SK-N-MC (cell line): ENCODE measurements around the gene MAP3K20.

ENCODE experiments used
- EZH2 ChIP-seq: fragments of 200-600 bp; sonication (generic); IDR thresholded peaks from one replicate; pipeline ENCODE4 v1.6.1; 2017; ENCODE audit warnings: antibody characterized with exemption
- FOXP2 ChIP-seq: optimal IDR thresholded peaks from 2 replicates; pipeline ENCODE3; 2011; ENCODE audit warnings: mild to moderate bottlenecking, moderate library complexity; ENCODE audit not compliant: insufficient read depth; ENCODE audit errors: extremely low read length, control extremely low read depth
- POLR2AphosphoS5 ChIP-seq: IDR thresholded peaks from 2 replicates; pipeline ENCODE4 v1.6.1; 2012; ENCODE audit warnings: mild to moderate bottlenecking, low read depth, low read length, borderline replicate concordance

DNA sequence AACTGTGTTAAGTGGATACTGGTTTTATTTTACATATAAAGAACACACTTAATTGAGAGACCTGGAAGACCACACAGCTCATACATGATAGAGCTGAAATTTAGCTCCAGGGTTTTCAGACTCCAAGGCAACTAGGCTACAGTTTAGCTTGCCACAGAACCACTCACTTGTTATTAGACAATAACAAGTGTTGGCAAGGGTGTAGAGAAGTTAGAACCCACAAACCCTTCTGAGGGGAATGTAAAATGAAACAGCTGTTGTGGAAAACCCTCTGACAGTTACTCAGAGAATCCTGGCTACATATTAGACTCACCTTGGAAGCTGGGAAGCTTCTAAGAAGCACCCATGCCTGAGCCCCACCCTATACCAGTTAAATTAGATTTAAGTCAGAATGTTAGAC, 75.3 kb downstream of the MAP3K20 start:
- TF ChIP-seq POLR2AphosphoS5 (no peak), EZH2 (no peak), FOXP2 (no peak)
